Esophagus (tissue), 2 donors: Measurements from ENCODE around the gene PRKACG. TPM values are rescaled to one million over a fixed set of nuclear protein-coding genes. Genes with fewer than 3 reads are reported as not detected.
"Not testable (repeated sequence)": the region's sequence is repeated elsewhere in the genome, so short reads cannot be mapped to it uniquely, and the experiment has no call there.

Experiments
- H3K27ac ChIP-seq, 2 donors: one replicate each; pipeline ENCODE4 v1.5.1; 2013; ENCODE audit warnings: low read depth in 2 of 2, mild to moderate bottlenecking in 2 of 2, inconsistent platforms in 1 of 2, low read length in 1 of 2, moderate library complexity in 1 of 2
- H3K27me3 ChIP-seq, 2 donors: one replicate each; pipeline ENCODE4 v1.6.1; 2013; ENCODE audit warnings: low read length in 2 of 2, control low read depth in 1 of 2, mild to moderate bottlenecking in 1 of 2; ENCODE audit not compliant: insufficient read depth in 2 of 2, control insufficient read depth in 1 of 2
- H3K36me3 ChIP-seq, 2 donors: one replicate each; pipeline ENCODE4 v1.6.1; 2013; ENCODE audit warnings: low read length in 1 of 2; ENCODE audit not compliant: control insufficient read depth in 2 of 2, insufficient read depth in 2 of 2
- H3K4me1 ChIP-seq, 2 donors: one replicate each; pipeline ENCODE4 v1.6.1; 2013; ENCODE audit warnings: low read length in 1 of 2; ENCODE audit not compliant: control insufficient read depth in 2 of 2, insufficient read depth in 2 of 2
- H3K4me3 ChIP-seq, 2 donors: one replicate each; pipeline ENCODE4 v1.5.1; 2013; ENCODE audit warnings: low read length in 2 of 2, mild to moderate bottlenecking in 2 of 2, low read depth in 1 of 2, moderate library complexity in 1 of 2
- H3K9me3 ChIP-seq, 2 donors: one replicate each; pipeline ENCODE4 v1.6.1; 2013; ENCODE audit warnings: mild to moderate bottlenecking in 2 of 2, low read depth in 1 of 2, low read length in 1 of 2, moderate library complexity in 1 of 2; ENCODE audit not compliant: control insufficient read depth in 2 of 2, insufficient read depth in 1 of 2
- WGBS, 2 donors: extraction: QIAGEN DNeasy Blood & Tissue Kit; methylation state at CpG; one replicate each; pipeline ENCODE4 v1.1.7; 2013; 5-methylcytosine and 5-hydroxymethylcytosine counted together
- polyA plus RNA-seq, 2 donors: library from polyadenylated mRNA; stranded (reverse); fragments of 200-250 nt; gene quantifications; one replicate each; pipeline ENCODE4 v1.2.3, GENCODE V29; 2013
- donor health status: healthy with polysubstance abuse.
- donor health status: Bipolar disorder and iron deficiency.

PRKACG gene
- polyA plus RNA-seq, 2 donors: not detected

DNA sequence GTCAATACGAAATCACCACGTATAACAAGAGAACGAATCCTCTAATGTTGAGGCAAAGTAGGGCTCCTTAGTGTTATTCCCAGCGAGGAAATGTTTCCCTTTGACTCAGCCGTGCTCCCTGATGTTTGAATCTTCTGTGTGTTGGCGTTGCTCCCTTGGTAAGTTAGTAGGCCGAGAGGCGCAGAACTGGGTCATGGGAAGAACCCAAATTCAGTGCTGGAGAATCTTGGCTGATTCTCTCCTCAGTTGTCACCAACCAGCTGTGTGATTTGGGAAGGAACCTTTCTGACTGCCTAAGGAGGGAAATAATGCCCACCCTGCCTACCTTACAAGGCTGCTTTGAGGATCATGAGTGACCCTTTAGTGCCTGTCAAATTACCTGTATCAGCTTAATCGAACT, 22.5 kb downstream of the PRKACG start:
- Histone ChIP-seq H3K36me3 (no peaks in the 10 kb centered on the region), H3K27me3 (no peaks in the 10 kb centered on the region), H3K9me3 (no peaks in the 10 kb centered on the region), H3K4me3 (no peak overlapping the region), H3K27ac (no peak overlapping the region), H3K4me1 (no peaks in the 10 kb centered on the region)
- 66 to 84% methylated on average over 9 of the region's 9 CpGs for WGBS, 2 donors

DNA sequence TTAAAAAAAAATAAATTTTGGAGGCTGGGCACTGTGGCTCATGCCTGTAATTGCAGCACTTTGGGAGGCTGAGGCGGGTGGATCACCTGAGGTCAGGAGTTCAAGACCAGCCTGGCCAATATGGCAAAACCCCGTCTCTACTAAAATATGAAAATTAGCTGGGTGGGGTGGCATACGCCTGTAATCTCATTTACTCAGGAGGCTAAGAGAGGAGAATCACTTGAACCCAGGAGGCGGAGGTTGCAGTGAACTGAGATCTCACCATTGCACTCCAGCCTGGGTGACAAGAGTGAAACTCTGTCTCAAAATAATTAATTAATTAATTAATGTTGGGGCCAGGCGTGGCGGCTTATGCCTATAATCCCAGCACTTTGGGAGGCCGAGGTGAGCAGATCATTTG, 27.0 kb downstream of the PRKACG start:
- H3K9me3 ChIP-seq, H3K27ac ChIP-seq, H3K36me3 ChIP-seq, H3K4me1 ChIP-seq, H3K27me3 ChIP-seq, H3K4me3 ChIP-seq: not testable (repeated sequence)
- WGBS, 2 donors: 94 to 96% methylated on average over 7 of the region's 7 CpGs

DNA sequence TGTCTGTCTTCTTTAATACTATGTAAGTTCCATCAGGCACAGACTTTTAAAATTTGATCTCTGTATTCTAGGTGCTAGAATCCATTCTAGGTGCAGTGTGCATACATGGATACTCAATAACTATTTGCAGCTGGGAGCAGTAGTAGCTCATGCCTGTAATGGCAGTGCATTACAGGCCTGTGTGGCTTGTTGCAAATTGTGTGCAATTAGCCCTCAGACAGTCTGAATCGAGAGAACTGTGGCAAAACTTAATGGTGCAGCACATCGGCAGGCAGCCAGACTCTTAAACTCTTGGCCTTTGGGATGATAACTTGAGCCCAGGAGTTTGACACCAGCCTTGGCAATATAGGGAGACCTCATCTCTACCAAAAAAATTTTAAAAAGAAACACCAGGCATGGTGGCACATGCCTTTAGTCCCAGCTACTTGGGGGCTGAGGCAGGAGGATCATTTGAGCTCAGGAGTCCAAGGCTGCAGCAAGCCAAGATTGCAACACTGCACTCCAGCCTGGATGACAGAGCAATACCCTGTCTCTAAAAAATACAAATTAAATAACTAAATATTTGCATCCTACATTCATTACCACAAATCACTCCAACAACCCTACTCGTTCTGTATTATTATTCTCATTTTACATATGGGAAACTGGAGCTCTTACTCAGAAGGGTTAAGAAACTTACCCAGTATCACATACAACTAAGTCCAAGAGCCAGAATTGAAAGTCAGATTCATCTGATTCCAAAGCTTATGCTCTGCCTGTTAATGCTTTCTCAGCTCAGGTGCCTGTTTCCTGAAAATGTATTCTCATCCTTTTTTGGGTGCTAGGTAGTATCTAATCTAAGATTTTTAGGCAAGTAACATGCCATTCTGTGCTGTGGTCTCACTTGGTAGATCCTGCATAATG, 30.1 kb downstream of the PRKACG start:
- Histone ChIP-seq H3K9me3 (no peaks in the 10 kb centered on the region), H3K36me3 (no peaks in the 10 kb centered on the region), H3K4me1 (no peaks in the 10 kb centered on the region), H3K27ac (no peak overlapping the region), H3K27me3 (no peaks in the 10 kb centered on the region), H3K4me3 (no peak overlapping the region)
- WGBS, 2 donors: 71 to 92% methylated on average over 3 of the region's 3 CpGs

DNA sequence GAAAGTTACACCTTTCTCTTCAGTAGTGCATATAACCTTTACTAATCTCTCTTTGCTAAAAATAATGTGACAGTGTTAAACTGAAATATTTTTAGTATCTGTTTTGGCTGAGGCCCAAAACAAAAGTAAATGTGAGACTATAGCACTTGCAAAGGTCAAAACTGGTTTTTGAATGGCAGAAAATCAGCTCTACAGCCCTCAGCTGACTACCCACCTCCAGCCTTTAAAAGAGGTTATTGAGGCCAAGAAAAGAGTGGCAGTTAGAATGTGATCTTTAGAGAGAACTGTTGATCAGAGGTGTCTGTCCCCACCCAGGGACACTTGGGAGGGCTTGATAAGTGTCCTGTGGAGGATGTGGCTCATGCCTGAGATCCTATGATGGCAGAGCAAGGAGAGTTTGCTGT, 30.9 kb downstream of the PRKACG start:
- Histone ChIP-seq H3K4me1 (no peaks in the 10 kb centered on the region), H3K27me3 (no peaks in the 10 kb centered on the region), H3K9me3 (no peaks in the 10 kb centered on the region), H3K4me3 (no peak overlapping the region), H3K36me3 (no peaks in the 10 kb centered on the region), H3K27ac (no peak overlapping the region)

DNA sequence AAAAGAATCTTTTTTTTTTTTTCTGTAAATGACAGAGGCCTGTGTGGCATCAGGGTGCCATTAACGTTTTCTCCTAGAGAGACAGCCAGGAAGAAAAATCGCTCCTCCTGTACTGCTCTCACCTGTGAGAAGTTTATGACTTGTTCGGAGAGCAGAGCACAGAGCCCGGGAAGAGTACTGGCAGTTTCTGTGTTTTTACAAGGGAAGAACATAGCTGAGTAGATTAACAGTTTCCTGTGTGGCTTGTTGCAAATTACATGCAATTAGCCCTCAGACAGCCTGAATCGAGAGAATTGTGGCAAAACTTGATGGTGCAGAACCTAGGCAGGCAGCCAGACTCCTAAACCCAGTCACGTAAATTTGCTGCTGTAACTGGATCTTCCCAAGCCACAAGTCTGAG, 32.1 kb downstream of the PRKACG start:
- Histone ChIP-seq H3K36me3 (no peaks in the 10 kb centered on the region), H3K4me3 (no peak overlapping the region), H3K4me1 (no peaks in the 10 kb centered on the region), H3K27ac (no peak overlapping the region), H3K9me3 (no peaks in the 10 kb centered on the region), H3K27me3 (no peaks in the 10 kb centered on the region)
- 34 to 41% methylated on average over 6 of the region's 6 CpGs for WGBS, 2 donors

DNA sequence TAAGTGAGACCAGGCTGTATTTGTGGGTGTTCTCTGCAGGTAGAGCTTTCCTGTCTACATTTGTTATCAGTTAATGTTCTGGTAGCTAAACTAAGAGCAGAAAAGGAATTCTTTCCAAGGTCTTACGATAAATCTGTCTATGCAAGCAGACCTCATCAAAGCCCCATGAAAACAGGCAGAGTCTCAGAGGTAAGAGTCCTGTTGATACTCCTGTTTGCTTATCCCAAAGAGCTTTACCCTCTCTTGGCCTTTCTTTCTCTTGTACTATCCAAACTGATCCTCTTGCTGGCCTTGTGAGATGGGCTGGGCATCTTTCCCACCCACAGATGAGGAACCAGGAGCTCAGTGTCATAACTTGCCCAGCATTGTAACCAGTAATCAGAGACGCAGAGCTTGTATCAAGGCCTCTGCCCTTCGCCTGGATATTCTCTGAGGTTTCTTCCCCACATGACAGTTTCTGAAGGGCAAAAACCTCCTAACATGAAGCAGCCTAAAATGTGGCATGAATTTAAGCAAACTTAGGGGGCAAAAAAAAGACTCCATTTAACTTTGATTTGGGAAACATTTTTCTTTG, 33.5 kb downstream of the PRKACG start:
- H3K4me3 ChIP-seq: no peak overlapping the region
- no peaks in the 10 kb centered on the region for H3K36me3 ChIP-seq
- no peak overlapping the region for H3K27ac ChIP-seq
- no peaks in the 10 kb centered on the region for H3K9me3 ChIP-seq
- WGBS, 2 donors: 52 to 71% methylated on average over 3 of the region's 3 CpGs
- H3K4me1 ChIP-seq: no peaks in the 10 kb centered on the region
- no peaks in the 10 kb centered on the region for H3K27me3 ChIP-seq

DNA sequence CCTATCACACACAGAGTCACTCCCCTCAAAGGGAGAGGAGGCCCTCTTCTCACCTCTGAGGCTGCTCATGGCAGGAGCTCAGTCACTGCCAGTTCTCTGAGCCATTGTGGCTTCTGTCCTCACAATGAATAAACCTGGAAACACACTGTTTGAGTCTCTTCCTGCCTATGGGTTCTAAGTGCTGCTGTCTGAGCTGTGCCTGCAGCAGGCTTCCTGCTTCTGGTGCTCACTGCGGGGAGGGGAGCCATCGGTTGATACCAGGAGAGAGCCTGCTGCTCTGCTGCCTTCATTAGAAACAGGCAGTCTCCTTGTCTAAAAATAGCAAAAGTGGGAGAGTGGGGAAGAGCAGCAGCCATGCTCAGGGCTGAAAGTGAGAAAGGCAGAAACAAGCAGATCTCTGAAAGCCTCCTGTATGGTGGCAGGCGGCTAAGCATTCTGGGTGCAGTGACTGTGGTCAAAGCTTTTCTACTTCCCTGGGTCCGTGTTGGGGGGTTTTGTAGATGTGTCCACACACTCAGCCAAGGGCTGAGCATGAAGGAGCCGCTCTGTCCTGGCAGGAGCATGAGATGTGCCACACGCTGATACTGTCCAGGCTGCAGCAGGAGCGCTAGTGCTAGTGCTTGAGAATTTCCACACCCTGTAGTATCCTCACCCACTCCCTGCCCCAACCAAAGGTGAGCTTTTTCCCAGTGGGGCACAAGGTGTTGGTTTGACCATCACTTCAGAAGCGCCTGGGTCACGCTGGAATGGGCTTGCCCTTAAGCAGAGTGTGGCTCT, 34.2 kb downstream of the PRKACG start:
- Histone ChIP-seq H3K9me3 (no peaks in the 10 kb centered on the region), H3K4me1 (no peaks in the 10 kb centered on the region), H3K27me3 (no peaks in the 10 kb centered on the region), H3K36me3 (no peaks in the 10 kb centered on the region), H3K27ac (no peak overlapping the region), H3K4me3 (no peak overlapping the region)
- 69 to 76% methylated on average over 9 of the region's 9 CpGs for WGBS, 2 donors

DNA sequence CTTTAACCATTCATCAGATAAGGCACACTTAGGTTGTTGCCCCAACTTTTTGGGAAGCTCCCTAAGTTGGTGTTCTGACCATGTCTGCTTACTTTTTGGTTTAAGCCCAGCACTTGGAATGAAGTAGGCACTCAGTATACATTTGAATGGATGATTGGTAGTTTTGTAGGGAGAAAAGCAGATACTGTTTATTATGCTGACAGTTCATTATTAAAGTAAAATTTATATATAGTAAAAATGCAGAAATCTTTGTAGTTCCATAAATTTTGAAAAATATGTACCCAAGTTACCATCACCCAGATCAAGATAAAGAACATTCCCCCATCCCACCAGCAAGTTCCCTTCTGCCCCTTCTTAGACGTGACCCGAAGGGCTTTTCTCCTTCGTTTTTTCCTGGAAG, 35.4 kb downstream of the PRKACG start:
- H3K9me3 ChIP-seq: no peaks in the 10 kb centered on the region
- 89 to 90% methylated on average over 3 of the region's 3 CpGs for WGBS, 2 donors
- no peak overlapping the region for H3K27ac ChIP-seq
- H3K27me3 ChIP-seq: no peaks in the 10 kb centered on the region
- no peak overlapping the region for H3K4me3 ChIP-seq
- no peaks in the 10 kb centered on the region for H3K36me3 ChIP-seq
- H3K4me1 ChIP-seq: no peaks in the 10 kb centered on the region

DNA sequence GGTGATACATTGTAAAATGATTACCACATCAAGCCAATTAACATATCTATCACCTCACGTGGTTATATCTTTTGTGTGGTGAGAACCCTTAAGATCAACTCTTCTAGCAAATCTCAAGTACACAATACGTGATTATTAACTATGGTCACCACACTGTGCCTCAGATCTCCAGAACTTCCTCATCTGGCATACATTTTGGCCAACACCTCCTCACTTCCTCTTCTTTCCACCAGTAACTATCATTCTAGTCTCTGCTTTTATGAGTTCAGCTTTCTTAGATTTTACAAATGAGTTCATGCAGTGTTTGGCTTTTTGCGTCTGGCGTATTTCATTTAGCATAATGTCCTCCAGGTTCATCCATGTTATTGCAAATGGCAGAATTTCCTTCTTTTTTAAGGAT, 35.8 kb downstream of the PRKACG start:
- Histone ChIP-seq H3K36me3 (no peaks in the 10 kb centered on the region), H3K27me3 (no peaks in the 10 kb centered on the region), H3K27ac (no peak overlapping the region), H3K9me3 (no peaks in the 10 kb centered on the region), H3K4me1 (no peaks in the 10 kb centered on the region), H3K4me3 (no peak overlapping the region)
- 89% methylated on average over 4 of the region's 4 CpGs for WGBS, 2 donors
